T-helper 17 cell (primary cell): ENCODE data around the gene KIAA1217. TPM values are rescaled to one million over a fixed set of nuclear protein-coding genes. Genes with fewer than 3 reads are reported as not detected.
"Not testable (repeated sequence)": the region's sequence is repeated elsewhere in the genome, so short reads cannot be mapped to it uniquely, and the experiment has no call there.

Experiments used
- ATAC-seq: fragments of 150-1000 bp; cut with Tn5 transposase; 2 replicates; pipeline ENCODE4 v1.10.0; 2021; ENCODE audit warnings: mild to moderate bottlenecking, moderate library complexity
- DNase-seq, 3 donors: peaks; one replicate each; pipeline versions ENCODE4 v3.0.0 to v3.0.0-alpha.2; 2020 to 2021
- H3K9me3 ChIP-seq: one replicate; pipeline ENCODE4 v1.7.0; 2013; ENCODE audit warnings: low read length, mild to moderate bottlenecking; ENCODE audit not compliant: control insufficient read depth, poor library complexity, severe bottlenecking
- H3K27ac Mint-ChIP-seq: one replicate; pipeline ENCODE4 v1.8.0; 2022; ENCODE audit warnings: mild to moderate bottlenecking, moderate library complexity, mixed read lengths
- H3K27me3 Mint-ChIP-seq: one replicate; pipeline ENCODE4 v1.8.0; 2022; ENCODE audit warnings: mixed read lengths
- H3K36me3 Mint-ChIP-seq: one replicate; pipeline ENCODE4 v1.8.0; 2022; ENCODE audit warnings: low read depth, mixed read lengths
- H3K4me1 Mint-ChIP-seq: one replicate; pipeline ENCODE4 v1.8.0; 2022; ENCODE audit warnings: mild to moderate bottlenecking, mixed read lengths
- H3K4me3 Mint-ChIP-seq: one replicate; pipeline ENCODE4 v1.8.0; 2022; ENCODE audit warnings: mild to moderate bottlenecking, moderate library complexity, mixed read lengths
- total RNA-seq, 4 donors: library from RNA in 2 of 4; stranded (reverse) in 2 of 4; gene quantifications; one replicate each; pipeline ENCODE4 v1.2.3 and lab custom pipeline; 2022 to 2026

The KIAA1217 gene
- total RNA-seq, 2 donors from 2014 or later = 0.39 to 0.85 TPM

DNA sequence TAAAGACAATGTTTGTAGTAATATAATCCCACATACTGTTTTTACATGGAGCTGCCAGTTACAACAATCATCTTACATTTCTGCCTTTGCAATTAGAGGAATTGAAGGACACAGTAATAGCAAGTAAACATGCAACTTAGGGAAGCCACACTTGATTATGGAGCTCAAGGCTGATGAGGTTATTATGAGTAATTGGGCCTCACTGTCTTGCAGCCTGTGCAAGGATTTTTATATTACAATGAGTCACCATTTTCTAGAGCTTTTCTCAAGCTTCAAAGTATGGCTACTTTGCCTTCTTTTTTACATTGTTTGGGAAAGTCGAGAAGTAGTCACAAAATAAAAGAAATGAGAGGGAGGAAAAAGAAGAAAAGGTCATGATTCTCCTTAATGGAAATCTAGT is 226.4 kb downstream of the KIAA1217 start:
- Mint-ChIP-seq H3K36me3 (peaks cover 3% of the 10 kb centered on the region), H3K27ac (no peak overlapping the region), H3K27me3 (no peaks in the 10 kb centered on the region), H3K4me1 (no peaks in the 10 kb centered on the region), H3K4me3 (no peak overlapping the region)
- DNase-seq = no peak
- no peaks in the 10 kb centered on the region for H3K9me3 ChIP-seq
- no peak for ATAC-seq

- no peaks in the 10 kb centered on the region for H3K9me3 ChIP-seq
- DNase-seq = no peak
- Mint-ChIP-seq H3K27me3 (no peaks in the 10 kb centered on the region), H3K4me3 (no peak overlapping the region), H3K27ac (no peak overlapping the region), H3K4me1 (no peaks in the 10 kb centered on the region), H3K36me3 (no peaks in the 10 kb centered on the region)
- ATAC-seq = no peak
Observed at GRCh38 chr10:24437302-24437701, 228.4 kb downstream of the KIAA1217 start.

GRCh38 chr10:24438800-24439199 is 229.9 kb downstream of the KIAA1217 start:
- H3K4me3 Mint-ChIP-seq = no peak overlapping the region
- no peaks in the 10 kb centered on the region for H3K9me3 ChIP-seq
- no peak overlapping the region for H3K27ac Mint-ChIP-seq
- peaks cover 2% of the 10 kb centered on the region for H3K36me3 Mint-ChIP-seq
- ATAC-seq (no peak), DNase-seq (no peak)
- H3K27me3 Mint-ChIP-seq = peaks cover 7% of the 10 kb centered on the region
- no peaks in the 10 kb centered on the region for H3K4me1 Mint-ChIP-seq

DNA sequence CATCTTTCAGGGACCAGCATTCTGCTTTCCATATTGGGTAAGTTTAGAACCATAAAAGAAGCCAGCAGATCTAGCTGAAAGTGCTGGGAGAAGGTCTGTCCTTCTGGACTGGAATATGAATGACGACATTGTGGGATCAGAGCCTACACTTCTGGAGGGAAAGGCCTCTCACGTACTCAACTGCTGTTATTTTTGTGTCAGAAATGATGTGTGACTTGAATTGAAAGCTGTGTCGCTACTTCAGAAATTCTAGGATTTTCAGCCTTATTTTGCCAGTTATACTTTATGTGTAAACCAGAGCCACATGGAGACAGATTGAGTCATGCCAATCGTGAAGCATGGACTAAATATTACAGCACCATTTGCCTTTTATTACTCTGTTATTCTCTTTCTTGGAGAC is 231.0 kb downstream of the KIAA1217 start:
- ATAC-seq (no peak), DNase-seq (no peak)
- no peaks in the 10 kb centered on the region for H3K9me3 ChIP-seq
- no peak overlapping the region for H3K4me3 Mint-ChIP-seq
- no peak overlapping the region for H3K27ac Mint-ChIP-seq
- peaks cover 2% of the 10 kb centered on the region for H3K36me3 Mint-ChIP-seq
- no peaks in the 10 kb centered on the region for H3K4me1 Mint-ChIP-seq
- H3K27me3 Mint-ChIP-seq = peaks cover 13% of the 10 kb centered on the region

GRCh38 chr10:24440817-24441797 is 232.2 kb downstream of the KIAA1217 start:
- no peaks in the 10 kb centered on the region for H3K9me3 ChIP-seq
- no peak for DNase-seq
- ATAC-seq = no peak
- Mint-ChIP-seq H3K27me3 (peaks cover 13% of the 10 kb centered on the region), H3K27ac (no peak overlapping the region), H3K4me3 (no peak overlapping the region), H3K4me1 (no peaks in the 10 kb centered on the region), H3K36me3 (peaks cover 2% of the 10 kb centered on the region)

DNA sequence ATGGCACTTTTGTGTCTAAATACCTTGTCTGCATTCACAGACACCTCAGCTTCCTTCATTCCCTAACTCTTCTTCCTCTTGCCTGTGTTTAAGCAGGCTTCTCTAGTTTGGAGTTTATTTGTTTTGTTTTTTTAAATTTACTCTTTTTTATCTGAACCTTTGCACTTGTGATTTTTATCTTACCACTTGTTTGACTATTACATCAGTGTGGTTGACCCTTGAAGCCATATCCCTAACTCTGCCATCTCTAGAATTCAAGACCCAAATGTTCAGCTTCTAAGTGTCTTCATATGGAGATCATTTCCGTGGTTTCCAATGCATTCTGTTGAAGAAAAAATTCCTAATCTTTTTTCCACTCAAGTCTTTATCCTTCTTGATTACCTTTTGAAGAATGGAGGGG is 233.3 kb downstream of the KIAA1217 start:
- H3K36me3 Mint-ChIP-seq = peaks cover 2% of the 10 kb centered on the region
- no peak overlapping the region for H3K27ac Mint-ChIP-seq
- ATAC-seq (no peak), DNase-seq (no peak)
- H3K4me3 Mint-ChIP-seq = no peak overlapping the region
- peaks cover 13% of the 10 kb centered on the region for H3K27me3 Mint-ChIP-seq
- no peaks in the 10 kb centered on the region for H3K9me3 ChIP-seq
- no peaks in the 10 kb centered on the region for H3K4me1 Mint-ChIP-seq

- not testable (repeated sequence) for H3K9me3 ChIP-seq, H3K27ac Mint-ChIP-seq, H3K4me1 Mint-ChIP-seq, DNase-seq, ATAC-seq, H3K36me3 Mint-ChIP-seq, H3K4me3 Mint-ChIP-seq
- H3K27me3 Mint-ChIP-seq = peaks cover 17% of the 10 kb centered on the region
Observed at GRCh38 chr10:24442641-24443174, 233.8 kb downstream of the KIAA1217 start.

DNA sequence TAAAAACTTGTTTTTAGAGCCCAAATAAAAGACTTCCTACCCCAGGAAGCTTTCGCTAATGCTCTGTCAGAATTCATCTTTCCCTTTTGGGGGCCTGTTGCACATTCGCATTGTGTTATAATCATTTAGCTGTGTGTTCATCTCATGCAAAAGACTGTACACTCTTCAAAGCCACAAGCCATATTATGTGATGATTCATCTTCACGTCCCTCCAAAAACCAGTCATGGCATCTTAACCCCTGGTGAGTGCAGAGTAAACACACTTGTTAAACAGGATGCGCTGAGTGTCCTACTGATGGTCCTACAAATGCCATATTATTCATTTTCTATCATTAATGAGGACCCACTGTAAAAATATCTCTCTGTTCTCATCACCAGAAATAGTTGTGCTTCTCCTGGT is 235.4 kb downstream of the KIAA1217 start:
- H3K27ac Mint-ChIP-seq = no peak overlapping the region
- peaks cover 2% of the 10 kb centered on the region for H3K36me3 Mint-ChIP-seq
- peaks cover 2% of the 10 kb centered on the region for H3K4me1 Mint-ChIP-seq
- peaks cover 17% of the 10 kb centered on the region for H3K27me3 Mint-ChIP-seq
- ATAC-seq (no peak), DNase-seq (no peak)
- H3K9me3 ChIP-seq = no peaks in the 10 kb centered on the region
- H3K4me3 Mint-ChIP-seq = no peak overlapping the region

GRCh38 chr10:24445958-24446357 is 237.0 kb downstream of the KIAA1217 start:
- not testable (repeated sequence) for H3K27ac Mint-ChIP-seq, H3K36me3 Mint-ChIP-seq, H3K9me3 ChIP-seq, DNase-seq, H3K4me1 Mint-ChIP-seq, ATAC-seq, H3K4me3 Mint-ChIP-seq
- peaks cover 18% of the 10 kb centered on the region for H3K27me3 Mint-ChIP-seq

GRCh38 chr10:24446739-24447138 is 237.8 kb downstream of the KIAA1217 start:
- H3K9me3 ChIP-seq = no peaks in the 10 kb centered on the region
- no peak overlapping the region for H3K4me3 Mint-ChIP-seq
- peaks cover 8% of the 10 kb centered on the region for H3K4me1 Mint-ChIP-seq
- no peak overlapping the region for H3K27ac Mint-ChIP-seq
- no peak for DNase-seq
- no peak for ATAC-seq
- peaks cover 25% of the 10 kb centered on the region for H3K27me3 Mint-ChIP-seq
- H3K36me3 Mint-ChIP-seq = peaks cover 2% of the 10 kb centered on the region

DNA sequence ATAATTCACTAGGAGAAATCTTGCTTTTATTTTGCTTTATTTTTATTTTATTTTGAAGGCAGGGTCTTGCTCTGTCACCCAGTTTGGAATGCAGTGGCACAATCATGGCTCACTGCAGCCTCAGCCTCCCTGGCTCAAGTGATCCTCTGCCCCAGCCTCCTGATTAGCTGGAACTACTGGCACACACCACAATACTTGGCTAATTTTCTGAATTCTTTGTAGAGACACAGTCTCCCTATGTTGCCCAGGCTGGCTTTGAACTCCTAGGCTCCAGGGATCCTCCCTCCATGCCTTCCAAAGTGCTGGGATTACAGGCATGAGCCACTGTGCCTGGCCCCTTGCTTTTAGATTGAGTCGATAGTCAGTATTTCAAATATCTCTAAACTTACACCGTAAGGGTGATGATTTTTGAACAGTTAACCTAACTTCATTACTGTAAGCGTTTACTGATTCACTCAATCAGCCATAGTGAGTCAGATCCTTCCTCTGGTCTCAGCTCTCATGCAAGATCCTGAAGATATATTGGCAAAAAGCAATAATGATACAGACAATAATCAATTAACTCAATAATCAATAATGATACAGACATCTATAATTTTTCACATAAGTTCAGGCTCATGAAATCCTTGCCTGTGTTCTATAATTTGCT is 239.5 kb downstream of the KIAA1217 start:
- Mint-ChIP-seq H3K4me1 (peaks cover 10% of the 10 kb centered on the region), H3K4me3 (no peak overlapping the region), H3K27me3 (peaks cover 22% of the 10 kb centered on the region), H3K36me3 (no peaks in the 10 kb centered on the region), H3K27ac (no peak overlapping the region)
- ATAC-seq (no peak), DNase-seq (no peak)
- no peaks in the 10 kb centered on the region for H3K9me3 ChIP-seq

GRCh38 chr10:24449321-24449740 is 240.4 kb downstream of the KIAA1217 start:
- no peaks in the 10 kb centered on the region for H3K9me3 ChIP-seq
- Mint-ChIP-seq H3K4me1 (peaks cover 10% of the 10 kb centered on the region), H3K27ac (no peak overlapping the region), H3K36me3 (no peaks in the 10 kb centered on the region), H3K4me3 (no peak overlapping the region), H3K27me3 (peaks cover 21% of the 10 kb centered on the region)
- DNase-seq (no peak), ATAC-seq (no peak)

DNA sequence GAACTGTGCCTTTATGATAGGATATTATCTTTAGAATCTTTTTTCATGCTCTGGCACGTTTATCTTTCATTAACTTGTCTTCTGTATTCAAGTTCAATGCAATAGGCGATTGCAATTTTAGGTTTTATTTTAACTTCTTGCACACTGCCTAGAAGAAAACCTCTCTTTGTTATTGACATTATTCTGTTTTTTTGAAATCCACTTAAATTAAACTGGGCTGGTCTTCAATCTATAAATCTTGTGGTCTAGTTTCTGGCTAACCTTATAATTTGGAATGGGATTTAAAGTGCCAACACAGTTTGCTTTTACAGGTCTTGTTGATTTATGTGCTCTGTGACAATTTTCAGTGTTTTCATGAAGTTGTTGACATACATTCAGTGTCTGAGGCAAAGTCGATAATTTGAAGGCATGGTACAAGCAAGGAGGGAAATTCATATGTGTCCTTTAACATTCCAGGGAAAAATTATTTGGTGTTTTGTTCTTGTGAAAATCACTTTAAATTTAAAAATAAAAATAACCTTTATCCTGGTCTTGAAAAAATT is 240.9 kb downstream of the KIAA1217 start:
- no peaks in the 10 kb centered on the region for H3K9me3 ChIP-seq
- DNase-seq (no peak), ATAC-seq (no peak)
- Mint-ChIP-seq H3K27ac (no peak overlapping the region), H3K4me3 (no peak overlapping the region), H3K27me3 (peaks cover 16% of the 10 kb centered on the region), H3K4me1 (peaks cover 10% of the 10 kb centered on the region), H3K36me3 (no peaks in the 10 kb centered on the region)
